22Rv1 (cell line): ENCODE results near the gene CEP128.

ENCODE experiments used
- H3K27ac ChIP-seq: fragments of 450-650 bp; 2 replicates; pipeline ENCODE4 v1.5.1; 2017
- CTCF ChIP-seq: fragments of 450-650 bp; IDR thresholded peaks from 2 replicates; pipeline ENCODE4 v1.5.1; 2017; ENCODE audit warnings: mild to moderate bottlenecking
- ZFX ChIP-seq: fragments of 450-650 bp; IDR thresholded peaks from 2 replicates; pipeline ENCODE4 v1.6.1; 2017; ENCODE audit warnings: antibody characterized with exemption, borderline replicate concordance

The CEP128 gene

GRCh38 chr14:80940146-80940545 is 1.4 kb downstream of the CEP128 start:
- H3K27ac ChIP-seq = no peak overlapping the region
- TF ChIP-seq ZFX (no peak), CTCF (no peak)

- H3K27ac ChIP-seq = no peak overlapping the region
- TF ChIP-seq ZFX (no peak), CTCF (no peak)
Measured at GRCh38 chr14:80933686-80934085, 7.9 kb downstream of the CEP128 start.

- no peak overlapping the region for H3K27ac ChIP-seq
- no peak for TF ChIP-seq CTCF
Measured at GRCh38 chr14:80933282-80933681, 8.3 kb downstream of the CEP128 start.

- no peak overlapping the region for H3K27ac ChIP-seq
- TF ChIP-seq ZFX = no peak
- TF ChIP-seq CTCF = no peak
Measured at GRCh38 chr14:80930836-80931389, 10.6 kb downstream of the CEP128 start.

GRCh38 chr14:80930095-80930494 is 11.4 kb downstream of the CEP128 start:
- no peak overlapping the region for H3K27ac ChIP-seq

GRCh38 chr14:80927083-80927989 is 14.2 kb downstream of the CEP128 start:
- TF ChIP-seq CTCF (peak; percentile 27), ZFX (no peak)
- no peak overlapping the region for H3K27ac ChIP-seq

More at GRCh38 chr14:80930095-80930494, 11.4 kb downstream of the CEP128 start:
- TF ChIP-seq ZFX = no peak
- TF ChIP-seq CTCF = no peak
